IPS-11a (cell line): ENCODE measurements around the gene NCAM1.

ENCODE experiments used
- H3K4me3 ChIP-seq: one replicate; pipeline ENCODE4 v1.5.1; 2013; ENCODE audit warnings: low read depth, low read length, control low read depth

Gene NCAM1

DNA sequence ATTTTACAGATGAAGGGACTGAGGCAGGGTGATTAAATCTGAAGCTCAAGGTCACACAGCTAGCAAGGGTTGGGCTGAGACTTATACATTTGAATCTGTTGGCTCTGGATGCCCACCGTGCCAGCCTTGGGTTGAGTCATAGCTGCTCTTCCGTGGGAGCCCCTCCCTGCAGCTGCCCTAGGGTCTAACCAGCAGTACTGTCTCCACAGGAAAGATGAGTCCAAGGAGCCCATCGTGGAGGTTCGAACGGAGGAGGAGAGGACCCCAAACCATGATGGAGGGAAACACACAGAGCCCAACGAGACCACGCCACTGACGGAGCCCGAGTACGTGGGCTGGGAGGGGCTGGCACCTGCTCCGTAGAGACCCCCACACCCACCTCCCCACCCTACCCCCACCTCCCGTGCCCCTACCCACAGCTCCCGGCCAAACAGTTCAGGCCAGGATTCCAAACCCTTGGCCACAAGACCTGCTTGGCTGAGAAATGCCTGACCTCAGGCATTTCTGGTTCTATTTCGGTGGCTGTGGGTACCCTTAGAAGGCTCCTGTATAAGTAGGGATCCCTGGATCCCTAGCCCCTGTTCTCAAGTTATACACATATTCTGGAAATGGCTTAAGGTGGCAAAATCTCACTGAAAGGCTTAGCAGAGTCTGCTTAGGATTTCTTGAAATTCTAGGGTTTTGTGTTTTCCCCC, 310.5 kb downstream of the NCAM1 start:
- H3K4me3 ChIP-seq = no peak overlapping the region

DNA sequence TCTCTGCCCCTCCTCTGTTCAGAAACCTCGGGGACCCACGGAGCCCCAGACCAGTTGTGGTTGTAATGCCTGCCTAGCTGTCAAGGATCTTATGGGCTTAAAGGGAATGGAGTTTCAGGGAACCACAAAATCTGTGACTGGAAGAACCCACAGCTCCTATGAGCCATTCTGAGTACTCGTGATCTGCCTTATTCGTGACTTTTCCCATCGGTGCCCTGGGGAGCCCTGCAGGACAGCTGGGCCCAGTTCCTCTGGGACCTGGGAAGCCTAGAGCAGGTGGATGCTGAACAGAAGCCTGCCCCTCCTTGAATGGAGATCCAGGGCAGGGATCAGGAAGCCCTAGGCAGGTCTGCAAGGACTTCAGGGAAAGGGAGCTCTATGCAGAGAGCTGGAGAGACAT, 311.1 kb downstream of the NCAM1 start:
- no peak overlapping the region for H3K4me3 ChIP-seq

DNA sequence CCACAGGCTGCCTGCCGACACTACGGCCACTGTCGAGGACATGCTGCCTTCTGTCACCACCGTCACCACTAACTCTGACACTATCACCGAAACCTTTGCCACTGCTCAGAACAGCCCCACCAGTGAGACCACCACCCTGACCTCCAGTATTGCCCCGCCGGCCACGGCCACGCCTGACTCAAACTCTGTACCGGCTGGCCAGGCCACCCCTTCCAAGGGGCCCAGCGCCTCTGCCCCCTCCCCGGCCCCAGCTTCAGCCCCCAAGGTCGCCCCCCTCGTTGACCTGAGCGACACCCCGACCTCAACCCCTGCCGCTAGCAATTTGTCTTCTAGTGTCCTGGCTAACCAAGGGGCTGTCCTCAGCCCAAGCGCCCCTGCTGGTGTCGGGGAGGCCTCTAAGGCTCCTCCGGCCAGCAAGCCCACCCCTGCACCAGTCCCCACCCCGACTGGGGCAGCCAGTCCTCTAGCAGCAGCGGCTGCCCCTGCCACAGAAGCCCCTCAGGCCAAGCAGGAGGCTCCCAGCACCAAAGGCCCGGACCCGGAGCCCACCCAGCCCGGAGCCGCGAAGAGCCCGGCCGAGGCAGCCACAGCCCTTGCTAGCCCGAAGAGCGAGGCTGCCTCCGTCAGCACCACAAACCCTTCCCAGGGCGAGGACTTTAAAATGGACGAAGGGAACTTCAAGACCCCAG, 311.9 kb downstream of the NCAM1 start:
- no peak overlapping the region for H3K4me3 ChIP-seq

GRCh38 chr11:113273720-113274119, 312.5 kb downstream of the NCAM1 start:
- H3K4me3 ChIP-seq = no peak overlapping the region

GRCh38 chr11:113274713-113275582, 313.7 kb downstream of the NCAM1 start:
- no peak overlapping the region for H3K4me3 ChIP-seq

DNA sequence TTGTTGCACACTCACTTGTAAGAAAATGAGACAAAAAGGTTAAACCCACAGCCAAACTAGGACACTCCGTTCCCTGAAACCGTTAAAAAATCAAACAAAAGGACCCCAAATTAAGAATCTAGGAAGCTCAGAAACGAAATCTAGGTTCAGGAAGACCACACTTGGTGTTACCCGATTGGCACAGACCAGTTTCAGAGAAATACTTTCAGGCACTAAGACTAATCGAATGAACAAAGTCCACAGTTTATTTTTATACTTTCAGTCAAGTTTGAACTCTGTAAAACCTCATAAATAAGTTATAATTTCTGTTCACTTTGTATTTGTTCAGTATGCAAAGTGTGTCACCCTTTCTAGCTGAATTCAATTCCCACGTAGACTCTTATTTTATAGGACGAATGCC, 314.4 kb downstream of the NCAM1 start:
- no peak overlapping the region for H3K4me3 ChIP-seq

- no peak overlapping the region for H3K4me3 ChIP-seq
Observed at GRCh38 chr11:113276466-113276865, 315.2 kb downstream of the NCAM1 start.

DNA sequence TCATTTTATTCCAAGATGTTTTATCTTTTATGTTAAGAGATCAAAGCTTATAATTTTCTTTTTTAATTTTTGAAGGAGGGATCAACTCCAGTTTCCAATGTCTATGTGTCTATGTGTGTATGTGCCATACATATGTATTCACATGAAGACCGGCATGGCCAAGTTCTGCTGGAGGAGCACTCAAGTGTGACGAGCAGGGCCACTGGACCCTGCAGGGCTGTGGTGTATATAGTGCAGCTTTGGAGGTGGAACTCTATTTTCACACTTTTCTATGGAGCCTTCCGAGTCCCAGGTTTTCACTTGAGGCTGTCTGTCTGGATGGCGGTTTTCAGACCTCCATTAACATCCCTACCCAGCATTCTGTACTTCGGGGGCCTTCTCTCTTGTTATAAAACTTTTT, 316.7 kb downstream of the NCAM1 start:
- H3K4me3 ChIP-seq = no peak overlapping the region

GRCh38 chr11:113278481-113278880, 317.3 kb downstream of the NCAM1 start:
- no peak overlapping the region for H3K4me3 ChIP-seq

GRCh38 chr11:113278925-113279324, 317.7 kb downstream of the NCAM1 start:
- H3K4me3 ChIP-seq = no peak overlapping the region

DNA sequence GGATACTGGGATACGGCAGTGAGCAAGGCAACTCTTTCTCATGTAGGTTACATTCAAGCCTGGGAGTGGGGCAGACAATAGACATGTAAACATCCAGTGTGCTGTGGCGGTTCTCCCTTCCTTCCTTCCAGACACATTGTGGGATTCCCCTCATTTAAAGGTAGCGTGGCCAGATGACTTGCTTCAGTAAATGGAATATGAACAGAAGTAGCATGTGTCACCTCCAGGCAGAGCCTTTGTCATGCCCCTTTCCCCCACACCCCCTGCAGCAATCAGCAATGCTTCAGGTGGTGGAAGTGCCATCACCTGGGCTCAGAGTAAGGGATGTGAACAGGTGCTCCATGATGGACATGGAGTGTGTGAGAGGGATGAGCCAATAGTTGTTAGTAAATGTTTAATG, 318.4 kb downstream of the NCAM1 start:
- H3K4me3 ChIP-seq = no peak overlapping the region

DNA sequence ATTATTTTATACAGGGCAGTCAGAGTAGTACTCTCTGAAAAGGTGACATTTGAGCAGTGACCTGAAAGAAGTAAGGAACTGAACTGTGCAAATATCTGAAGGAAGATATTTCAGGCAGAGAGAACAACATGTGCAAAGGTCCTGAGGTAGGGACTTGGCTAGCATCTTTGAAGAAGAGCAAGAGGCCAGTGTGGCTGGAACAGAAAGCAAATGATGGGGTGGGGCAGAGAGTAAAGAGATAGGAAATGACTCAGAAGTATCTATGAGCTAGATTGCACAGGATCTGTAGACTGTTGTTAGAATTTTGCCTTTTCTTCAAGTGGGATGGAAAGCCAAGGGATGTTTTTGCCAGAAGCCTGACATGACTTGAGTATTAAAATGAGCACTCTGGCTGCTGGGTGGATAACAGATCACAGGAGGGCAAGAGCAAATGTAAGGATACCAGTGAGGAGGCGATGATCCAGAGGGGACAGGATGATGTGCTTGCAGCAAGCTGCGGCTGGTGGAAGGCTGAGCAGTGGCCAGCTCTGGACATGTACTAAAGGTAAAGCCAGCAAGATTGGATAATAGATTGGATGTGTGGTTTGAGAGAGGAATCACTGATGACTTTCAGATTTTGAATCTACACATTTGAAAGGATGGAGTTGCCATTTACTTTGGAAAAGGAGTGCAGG, 320.0 kb downstream of the NCAM1 start:
- no peak overlapping the region for H3K4me3 ChIP-seq

GRCh38 chr11:113282898-113283437, 321.7 kb downstream of the NCAM1 start:
- no peak overlapping the region for H3K4me3 ChIP-seq

GRCh38 chr11:113283881-113284280, 322.7 kb downstream of the NCAM1 start:
- H3K4me3 ChIP-seq = no peak overlapping the region

DNA sequence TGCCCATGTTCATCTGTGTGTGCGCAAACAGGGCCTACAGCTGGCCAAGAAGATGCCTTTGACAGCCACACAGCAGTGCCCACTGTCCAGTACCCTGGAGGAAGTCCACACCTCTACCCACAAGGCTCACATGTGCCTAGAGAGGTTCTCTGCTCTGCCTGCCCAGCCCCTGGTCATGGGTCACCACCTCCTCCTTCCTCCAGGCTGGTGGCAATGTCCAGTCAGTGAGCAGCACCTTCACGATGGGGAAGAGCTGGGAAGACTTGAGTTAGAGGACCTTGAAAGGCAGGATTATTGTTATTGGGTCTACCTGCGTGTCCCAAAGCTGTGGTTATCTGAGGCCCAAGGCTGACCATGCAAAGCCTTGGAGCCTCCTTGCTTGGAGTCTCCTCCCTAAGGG, 324.8 kb downstream of the NCAM1 start:
- H3K4me3 ChIP-seq = no peak overlapping the region

DNA sequence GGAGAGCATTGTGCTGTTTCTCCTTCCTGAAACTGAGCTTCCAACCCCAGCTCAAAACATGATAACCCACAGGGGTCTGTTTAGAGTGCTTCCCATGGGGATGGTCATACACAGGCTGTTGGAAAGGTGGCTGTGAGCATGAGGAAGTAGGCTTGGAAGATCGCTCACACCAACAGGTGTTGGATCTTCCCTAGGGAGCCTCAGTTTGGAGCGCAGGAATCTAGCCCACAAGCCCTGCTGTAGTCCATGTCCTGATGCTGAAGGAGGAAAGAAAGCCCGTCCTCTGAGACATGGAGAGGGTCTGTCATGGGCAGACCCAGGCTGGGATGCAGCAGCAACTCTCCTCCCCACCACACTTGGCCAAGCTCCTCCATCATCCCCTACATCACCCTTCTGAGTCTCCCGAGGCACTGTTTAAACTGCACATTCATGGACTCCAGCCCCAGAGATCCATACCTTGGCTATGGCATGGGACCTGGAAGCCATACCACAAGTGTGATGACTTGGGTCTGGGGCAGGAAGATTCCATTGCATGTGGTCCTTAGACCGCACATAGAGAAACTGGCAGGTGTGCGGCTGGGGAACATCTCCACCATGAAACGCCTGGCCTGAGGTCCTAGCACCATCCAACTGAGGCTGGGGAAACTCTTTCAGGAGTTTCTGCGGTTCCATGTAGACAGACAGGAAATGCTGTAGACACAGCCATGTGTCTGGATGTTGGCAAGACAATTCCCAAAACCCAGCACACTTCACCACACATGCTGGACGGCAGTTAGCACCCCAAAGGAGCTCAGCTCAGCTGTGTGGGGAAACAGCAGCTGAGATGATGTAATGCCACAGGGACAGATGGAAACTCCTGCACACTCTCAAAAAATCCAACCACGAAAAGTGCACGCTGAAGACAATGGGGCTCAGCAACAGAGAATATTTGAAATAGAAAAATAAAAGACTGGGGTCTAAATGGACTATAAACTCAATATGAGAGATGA, 325.6 kb downstream of the NCAM1 start:
- H3K4me3 ChIP-seq = no peak overlapping the region

DNA sequence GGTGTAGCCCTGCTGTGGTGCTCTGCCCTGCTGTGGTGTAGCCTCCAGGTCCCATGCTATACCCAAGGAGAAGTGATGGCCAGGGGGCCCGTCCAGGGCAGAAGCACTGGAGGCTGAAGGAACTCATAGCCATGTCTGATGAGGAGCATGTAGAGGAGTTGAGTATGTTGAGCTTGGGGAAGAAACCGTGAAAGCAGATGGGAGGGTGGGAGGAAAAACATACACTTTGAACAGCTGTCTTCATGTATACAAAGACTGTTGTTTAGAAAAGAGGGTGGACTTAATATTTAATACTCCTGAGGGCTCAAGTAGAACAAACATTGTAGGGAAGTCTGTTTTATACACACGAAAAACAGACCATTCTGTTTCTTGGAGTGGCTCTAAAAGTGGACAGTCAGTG, 326.6 kb downstream of the NCAM1 start:
- H3K4me3 ChIP-seq = no peak overlapping the region

- H3K4me3 ChIP-seq = no peak overlapping the region
Observed at GRCh38 chr11:113288286-113288863, 327.2 kb downstream of the NCAM1 start.

DNA sequence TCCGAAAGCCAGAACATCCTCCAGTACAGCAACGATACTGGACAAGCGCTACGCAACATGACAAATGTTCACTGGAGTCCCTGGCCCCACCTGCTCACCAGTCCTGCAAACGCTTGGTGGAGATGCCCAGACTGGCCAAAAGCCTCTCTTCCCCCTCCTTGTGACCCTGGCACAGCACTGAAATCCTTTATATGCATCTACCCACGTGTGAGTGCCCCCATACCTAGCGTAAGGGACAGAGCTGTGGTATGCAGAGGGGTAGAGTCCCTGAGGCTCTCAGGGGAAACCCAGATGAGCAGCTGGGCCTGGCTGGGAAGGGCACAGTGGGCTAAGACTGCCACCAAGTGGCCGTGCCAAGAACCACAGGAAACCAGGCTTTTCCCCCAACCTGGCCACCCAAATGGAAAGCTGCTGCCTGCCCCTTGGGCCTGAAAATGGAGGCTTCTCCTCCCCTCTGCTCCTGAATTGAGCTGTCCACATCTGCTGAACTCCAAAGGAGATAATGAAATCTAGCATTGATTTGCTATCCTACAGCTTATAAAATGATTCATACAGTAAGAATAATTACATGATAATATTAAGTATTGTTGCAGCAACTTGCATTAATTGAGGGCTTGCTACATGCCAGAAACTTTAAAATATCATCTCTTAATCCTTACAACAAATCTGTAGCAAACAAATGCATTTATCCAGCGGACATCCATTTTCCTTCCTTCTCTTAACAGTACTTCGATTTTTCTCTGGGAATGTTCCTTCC, 328.4 kb downstream of the NCAM1 start:
- no peak overlapping the region for H3K4me3 ChIP-seq
